HG02840 (cell line): ENCODE results near the gene NEK6.

ENCODE experiments used
- ATAC-seq: cut with Tn5 transposase; IDR thresholded peaks from one replicate; pipeline ENCODE4 v1.9.1; 2021; ENCODE audit warnings: mild to moderate bottlenecking, moderate library complexity, moderate number of reproducible peaks; ENCODE audit not compliant: unreplicated experiment, low FRiP score

Gene NEK6

DNA sequence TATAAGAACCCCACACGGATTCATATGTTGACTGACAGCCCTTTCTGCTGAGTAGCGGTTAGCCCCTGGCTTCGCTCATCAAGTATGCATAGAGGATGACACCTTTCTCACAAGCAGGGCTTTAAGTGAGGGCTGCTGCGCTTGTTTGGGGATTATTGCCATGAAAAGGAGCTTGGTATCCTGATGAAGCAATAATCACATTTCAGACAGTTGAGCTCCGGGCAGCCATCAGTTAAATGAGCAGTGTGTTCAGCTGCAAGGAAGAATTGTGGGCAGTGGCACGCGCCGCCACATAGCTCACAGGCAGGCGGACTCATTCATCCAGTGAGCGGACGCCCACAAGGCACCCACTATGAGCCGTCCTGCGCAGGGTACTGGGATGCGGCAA, 77.6 kb downstream of the NEK6 start:
- ATAC-seq = no peak

DNA sequence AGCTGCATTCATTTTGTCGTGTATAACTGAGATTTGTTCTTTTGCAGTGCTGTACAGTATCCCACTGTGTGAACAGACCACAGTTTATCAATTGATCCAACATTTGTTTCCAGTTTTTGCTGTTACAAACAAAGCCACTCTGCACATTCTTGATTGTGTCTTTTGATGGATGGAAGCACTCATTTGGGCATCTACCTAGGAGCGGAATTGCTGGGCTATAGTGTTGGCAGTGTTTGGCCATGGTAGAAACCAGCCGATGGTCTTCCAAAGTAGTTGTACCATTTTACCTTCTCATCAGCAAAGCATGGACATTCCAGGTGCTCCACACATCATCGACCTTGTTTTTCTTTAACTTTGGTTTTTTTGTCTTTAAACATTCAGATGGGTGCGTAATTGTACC, 79.8 kb downstream of the NEK6 start:
- ATAC-seq = no peak

DNA sequence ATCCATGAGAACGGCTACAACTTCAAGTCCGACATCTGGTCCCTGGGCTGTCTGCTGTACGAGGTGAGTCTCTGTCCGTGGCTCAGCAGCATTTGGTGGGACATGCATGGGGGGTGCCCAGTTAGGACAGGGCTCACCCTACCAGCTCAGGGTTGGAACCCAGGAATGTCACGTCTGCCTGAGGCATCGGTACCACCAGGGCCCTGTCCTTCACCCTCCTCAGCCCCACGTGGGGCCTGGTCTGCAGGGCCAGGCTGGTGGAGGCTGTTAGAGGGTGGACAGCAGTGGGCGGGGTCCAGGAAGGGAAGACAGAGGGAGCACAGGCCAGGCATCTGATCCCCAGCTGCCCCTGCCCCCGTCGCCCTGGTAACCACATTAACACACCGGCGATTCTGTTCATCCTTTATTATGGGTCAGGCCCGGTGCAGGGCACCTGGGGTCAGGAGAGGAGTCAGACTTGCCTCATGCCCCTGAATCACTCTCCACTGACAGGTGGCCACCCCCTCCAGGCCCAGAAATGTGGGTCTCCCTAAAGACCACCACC, 81.9 kb downstream of the NEK6 start:
- no peak for ATAC-seq

DNA sequence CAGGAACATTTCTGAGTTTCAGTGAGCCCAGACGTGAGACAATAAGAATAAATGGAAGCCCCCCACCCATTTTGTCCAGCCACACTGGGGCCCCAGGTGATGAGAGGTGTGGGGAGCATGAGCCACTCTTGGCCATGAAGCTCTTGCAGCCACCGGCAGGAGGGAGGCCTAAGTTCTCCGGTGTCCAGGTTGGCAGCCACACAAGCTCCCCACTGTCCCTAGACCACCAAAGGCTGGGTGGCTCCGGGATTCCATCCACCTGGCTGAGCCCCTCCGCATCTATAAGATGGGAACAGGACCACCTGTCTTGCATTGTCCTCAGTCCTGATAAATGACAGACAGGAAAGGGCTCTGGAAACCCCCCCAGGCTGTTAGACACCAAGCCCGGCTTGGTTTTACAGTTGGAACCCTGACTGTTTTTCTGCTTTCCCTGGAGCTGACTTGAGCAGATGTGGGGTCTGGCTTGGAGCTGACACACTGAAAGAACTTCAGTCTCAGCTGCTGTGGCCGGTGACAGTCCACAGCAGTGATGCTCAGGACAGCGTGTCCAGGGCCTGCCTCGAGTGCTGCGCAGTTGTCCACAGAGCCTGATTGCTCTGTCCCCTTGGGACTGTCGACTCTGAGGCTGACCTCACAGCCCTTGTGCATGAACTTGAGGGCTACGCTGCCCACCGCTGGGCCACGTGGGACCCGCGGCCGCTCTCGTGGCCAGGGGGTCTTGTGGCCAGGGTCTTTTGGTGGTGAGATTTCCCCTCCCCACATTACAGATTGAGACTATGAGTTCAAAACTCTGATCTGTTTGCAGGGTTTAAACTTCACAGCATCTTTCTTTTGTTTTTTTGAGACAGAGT, 82.7 kb downstream of the NEK6 start:
- ATAC-seq = no peak

DNA sequence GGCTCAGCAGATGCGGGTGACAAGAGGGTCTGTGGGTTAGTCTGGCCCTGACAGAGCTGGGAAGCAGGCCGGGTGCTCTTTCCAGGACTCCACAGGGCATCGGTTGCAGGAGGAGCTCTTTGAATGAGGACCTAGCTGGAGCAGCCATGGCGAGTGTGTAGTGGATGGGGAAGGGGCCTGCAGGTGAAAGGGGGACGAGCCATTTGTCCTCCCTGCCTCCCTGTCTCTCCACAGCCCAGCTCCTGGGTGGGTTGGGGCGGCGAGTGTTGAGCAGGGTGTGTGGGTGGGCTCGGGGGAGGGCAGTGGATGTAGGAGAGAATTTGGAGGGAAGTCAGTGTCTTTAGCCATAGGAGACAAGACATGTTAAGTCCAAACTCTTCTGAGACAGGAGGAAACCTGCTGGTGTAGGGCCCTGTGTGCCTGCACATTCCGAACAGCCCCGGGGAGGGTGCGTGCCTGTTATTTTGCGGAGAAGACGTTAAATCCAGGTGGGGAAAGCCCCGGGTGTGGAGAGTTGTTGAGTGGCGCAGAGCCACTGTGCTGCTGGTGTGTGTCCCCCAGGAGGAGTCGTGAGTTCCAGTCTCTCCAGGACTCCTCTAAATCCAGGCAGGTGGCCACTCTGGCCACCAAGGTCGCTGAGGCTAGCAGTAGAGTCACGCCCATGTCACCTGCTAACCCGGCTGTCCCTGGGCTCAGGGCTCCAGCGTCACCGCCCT, 83.9 kb downstream of the NEK6 start:
- no peak for ATAC-seq

DNA sequence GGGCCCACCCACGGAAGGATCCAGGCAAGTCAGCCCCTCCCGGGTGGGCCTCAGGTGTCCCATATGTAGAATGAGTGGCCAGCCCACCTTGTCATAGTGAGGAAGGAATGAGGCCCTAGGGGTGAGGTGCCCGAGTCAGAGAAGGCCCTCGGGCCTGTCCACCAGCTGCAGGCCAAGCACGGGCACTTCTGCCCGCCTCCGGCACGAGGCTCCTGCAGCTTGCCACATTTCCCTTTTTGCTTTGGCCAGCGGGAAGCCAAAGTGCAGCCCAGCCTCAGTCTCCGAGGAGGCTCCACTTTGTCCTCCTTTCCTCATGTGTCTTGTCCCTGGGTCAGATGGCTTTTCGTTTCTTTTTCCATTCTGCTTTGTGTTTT, 84.6 kb downstream of the NEK6 start:
- no peak for ATAC-seq

DNA sequence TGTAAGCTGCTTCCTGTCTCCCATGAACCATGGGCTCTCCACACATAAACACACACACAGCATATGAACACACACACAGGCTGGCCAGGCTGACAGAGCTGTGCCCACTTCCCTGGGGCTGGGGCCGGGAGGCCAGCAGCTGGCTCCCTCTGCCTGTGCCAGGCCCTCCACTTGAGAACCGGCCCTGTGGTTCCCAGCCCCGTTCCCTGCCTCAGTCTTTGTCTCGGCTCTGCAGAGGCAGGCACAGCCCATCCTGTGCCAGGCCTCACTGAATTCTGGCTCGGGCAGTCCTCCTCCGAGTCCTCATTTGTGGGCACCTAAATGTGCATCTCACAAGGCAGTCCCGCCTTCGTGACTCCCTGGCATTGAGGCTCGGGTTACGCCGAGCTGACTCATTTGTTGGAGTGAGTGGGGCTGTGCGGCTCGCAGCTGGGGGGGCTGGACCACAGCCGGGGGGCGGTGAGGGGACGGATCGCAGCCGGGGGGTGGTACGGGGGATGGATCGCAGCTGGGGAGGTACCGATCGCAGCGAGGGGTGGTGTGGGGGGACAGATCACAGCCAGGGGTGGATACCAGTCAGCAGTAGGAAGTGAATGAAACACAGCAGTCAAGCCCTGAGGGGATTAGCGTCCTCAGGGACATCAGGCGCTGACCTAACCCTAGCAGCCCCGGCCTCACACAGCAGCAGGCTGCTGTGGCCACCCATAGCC, 85.2 kb downstream of the NEK6 start:
- ATAC-seq = no peak

DNA sequence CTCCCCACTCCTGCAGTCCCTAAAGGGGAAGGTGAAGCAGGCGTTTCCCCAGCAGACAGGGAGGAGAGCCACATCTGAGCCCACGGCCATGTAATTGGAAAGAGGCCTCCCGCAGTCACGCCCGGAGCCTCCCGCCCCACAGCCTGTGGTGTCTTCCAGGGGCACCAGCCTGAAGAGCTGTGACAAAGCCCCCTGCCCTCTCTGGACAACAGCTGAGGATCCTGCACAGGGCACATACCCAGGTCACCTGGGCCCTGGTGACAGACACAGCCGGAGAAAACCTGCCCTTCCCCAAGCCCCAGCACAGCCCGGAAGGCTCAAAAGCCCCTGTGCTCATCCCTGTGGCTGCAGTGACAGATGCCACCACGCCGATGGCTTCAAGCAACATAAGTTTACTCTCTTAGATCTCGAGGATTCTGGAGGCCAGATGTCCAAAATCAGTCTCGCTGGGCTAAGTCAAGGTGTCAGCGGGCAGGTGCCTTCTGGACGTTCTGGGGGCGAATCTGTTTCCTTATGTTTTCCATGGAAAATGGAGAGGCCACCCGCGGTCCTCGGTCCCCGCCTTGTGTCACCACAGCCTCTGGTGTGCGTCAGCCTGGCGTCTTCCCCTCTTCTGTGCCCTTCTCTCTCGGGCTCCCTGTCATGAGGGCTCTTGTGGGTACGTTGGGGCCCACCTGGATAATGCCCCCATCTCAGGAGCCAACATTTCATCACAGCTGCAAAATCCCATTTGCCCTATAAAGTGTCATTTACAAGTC, 86.0 kb downstream of the NEK6 start:
- no peak for ATAC-seq

DNA sequence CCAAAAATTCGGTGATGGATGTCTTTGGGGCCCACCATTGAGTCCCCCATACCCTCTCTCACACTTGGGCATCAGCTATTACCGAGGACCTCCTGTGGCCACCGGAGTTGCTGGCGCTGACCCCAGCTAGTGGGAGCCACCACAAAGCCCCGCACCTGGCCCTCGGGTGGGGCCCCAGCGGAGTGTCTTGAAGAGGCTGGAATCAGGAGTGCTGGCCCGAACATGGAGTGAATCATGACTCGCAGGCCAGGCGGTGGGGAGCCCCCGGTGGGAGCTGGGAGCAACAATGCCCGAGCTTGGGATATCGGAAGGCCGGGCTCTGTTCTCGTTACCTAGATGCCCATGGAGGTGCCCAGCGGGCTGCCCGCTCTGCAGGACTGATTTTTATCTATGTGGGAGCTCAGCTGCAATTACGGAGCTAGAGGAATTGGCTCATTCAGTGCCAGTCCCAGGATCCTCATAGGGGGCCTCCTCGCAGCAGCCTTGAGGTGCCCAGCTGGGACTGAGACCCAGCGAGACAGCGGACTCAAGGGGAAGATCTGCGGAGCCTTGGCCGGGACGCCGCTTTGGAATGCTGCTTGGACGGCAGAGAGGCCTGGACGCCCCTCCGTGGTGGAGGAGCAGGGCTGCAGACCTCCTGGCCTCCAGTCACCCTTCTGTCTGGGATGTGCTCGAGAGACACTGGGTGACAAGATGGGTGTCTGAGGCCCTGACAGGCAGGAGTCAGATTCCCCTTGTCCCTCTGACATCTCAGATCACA, 86.7 kb downstream of the NEK6 start:
- no peak for ATAC-seq

DNA sequence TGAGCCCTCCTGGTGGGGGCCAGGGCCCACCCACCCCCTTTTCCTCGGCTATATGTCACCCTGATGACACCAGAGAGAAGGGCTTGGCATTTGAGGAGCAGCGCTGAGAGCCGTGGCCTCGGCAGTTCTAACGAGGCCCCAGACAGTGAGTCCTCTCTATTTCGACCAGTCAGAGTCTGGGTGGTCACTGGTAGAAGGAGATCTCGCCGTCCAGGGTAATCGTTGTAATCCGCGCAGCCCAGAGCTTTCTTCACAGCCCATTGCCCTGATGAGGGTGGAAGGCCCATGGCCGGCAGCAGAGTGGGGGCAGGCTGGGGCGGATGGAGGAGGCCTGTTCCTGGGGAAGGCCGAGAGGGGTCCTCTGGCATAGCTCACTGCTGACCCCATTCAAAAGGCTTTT, 87.3 kb downstream of the NEK6 start:
- no peak for ATAC-seq

DNA sequence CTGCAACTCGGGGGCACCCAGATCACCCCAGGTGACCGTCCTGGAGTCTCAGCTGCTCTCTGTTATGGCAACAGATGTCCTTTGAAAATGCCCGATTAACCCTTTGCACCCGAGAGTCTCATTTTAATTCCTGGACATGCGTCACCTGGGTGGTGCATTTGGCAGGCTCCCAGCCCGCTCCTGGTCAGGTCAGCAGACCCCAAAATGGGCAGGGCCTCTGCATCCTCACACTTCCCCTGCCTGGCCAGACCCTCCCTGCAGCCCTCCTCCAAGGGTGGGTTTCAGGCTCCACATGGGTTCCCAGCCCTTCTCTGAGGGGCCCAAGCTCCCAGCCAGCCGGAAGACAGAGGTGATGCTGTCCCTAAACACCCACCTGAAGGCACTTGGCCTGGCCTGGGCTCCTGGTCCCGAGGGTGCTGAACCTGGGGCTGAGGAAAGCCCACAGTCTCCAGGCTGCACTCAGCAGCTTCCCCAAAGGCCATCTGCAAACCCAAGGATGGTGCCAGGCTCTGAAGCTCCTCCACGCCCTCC, 88.1 kb downstream of the NEK6 start:
- no peak for ATAC-seq

DNA sequence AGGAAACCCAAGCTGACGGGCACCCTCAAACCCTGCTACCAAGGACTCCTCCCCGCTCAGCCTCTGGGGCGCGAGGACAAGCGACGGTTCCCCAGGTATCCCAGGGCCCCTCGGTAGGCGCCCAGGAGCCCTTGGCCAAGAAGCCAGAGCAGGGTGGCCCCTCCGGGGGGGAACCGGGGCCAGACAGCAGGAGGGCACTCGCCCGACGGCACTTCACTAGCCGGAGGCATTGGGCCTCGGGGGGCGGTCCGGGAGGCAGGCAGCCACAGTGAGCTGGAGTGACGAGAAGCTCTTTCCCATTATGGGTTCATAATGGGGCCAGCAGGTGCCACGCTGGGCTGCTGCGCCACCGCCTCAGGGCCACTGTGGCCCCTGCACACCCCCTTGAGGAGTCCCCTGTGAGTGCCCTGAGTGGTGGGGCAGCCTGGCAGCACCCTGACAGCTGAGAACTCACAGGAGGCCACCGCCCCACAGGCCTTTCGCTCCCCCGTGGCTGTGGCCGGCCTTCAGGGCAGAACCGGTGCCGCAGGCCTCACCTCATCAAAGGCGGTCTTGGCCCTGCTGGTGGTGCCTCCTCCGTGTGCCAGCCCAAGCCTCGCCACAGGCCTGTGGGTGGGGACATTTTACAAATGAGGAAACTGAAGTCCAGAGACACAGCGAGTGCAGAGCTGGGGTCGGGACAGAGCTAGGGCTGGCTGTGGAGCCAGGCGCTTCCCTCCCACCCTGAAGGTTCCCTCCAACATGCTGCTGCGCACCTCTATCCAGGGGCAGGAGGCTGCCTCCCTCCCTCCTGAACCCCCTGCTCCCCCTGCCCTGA, 88.8 kb downstream of the NEK6 start:
- ATAC-seq = no peak

DNA sequence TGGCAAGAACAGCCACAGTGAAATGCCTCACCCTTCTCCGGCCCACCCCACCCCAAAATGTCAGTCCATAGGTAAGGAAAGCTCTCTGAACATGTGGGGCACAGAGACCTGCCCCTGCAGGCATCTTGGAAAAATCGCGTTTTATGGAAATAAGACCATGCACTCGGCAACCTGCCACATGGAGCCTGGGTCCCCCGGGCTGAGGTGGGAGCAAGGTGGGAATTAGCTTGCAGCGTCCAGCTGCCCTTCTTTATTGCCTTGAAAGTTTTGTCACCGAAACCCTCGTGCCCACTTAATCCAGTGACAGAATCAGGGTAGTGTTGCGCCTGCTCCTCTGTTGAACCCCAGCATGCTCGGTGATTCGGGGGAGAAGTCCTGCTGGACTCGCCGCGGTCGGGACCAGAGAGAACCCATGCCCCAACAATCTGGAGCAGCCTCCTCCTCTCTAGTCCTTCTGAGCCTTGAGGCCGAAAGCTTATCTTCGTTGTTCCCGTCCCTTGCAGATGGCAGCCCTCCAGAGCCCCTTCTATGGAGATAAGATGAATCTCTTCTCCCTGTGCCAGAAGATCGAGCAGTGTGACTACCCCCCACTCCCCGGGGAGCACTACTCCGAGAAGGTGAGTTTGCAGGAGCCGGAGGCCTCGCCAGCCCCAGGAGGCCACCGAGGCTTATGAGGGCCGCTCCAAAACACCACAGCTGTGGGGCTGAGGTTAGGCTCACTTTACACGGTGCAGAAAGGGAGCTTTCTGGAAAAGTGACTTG, 89.6 kb downstream of the NEK6 start:
- no peak for ATAC-seq

DNA sequence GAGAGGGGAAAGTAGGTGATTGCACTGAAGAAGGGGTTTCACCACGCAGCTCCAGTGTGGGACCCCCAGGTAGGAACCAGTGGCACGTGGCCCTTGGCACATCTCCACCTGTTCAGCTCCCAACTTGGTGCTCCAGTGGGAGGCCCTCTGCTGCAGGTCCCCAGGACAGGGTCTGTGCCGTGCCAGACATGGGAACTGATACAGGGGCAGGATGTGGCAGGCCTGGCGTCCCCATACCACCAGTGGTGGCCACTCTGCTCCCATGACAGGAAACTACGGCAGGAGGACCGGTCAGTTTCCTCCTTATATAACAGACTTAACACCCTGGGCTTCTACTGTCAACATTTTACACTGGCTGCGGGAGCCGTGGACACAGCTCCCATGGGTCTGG, 90.2 kb downstream of the NEK6 start:
- no peak for ATAC-seq

DNA sequence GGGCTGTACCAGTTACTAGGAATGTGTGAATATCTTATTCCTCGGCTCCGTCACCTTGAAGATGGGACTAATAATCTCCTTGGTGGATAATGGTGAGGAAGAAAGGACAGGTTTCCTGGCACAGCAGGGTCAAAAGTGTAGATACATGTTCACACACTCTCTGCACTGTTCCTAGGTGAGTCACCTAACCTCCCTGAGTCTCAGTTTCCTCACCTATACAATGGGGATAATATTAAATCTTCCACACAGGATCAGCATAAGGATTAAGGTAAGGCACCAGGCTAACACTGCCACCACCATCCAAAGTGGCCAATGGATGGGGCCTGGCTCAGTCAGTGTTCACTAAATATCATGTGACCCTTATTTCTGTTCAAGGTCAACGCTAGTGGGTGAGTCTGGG, 90.6 kb downstream of the NEK6 start:
- no peak for ATAC-seq

DNA sequence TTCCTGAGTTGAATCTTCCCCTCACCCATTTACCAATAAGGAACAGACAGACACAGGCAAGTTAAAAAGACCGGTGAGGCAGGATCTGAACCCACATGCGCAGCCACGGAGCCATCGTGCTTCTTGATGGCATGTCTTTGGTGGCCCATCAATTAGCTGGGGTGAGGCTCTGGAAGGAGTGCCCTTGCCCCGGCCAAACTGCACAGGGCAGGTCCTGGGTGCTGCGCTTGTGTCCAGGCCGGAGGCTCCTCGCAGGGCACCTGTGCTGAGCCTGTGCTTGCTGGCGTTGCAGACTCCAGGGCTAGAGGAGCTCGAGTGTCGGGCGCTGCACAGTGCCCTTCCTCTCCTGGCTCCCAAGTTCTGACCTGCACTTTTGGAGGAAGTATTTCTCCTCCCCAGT, 91.1 kb downstream of the NEK6 start:
- ATAC-seq = no peak

DNA sequence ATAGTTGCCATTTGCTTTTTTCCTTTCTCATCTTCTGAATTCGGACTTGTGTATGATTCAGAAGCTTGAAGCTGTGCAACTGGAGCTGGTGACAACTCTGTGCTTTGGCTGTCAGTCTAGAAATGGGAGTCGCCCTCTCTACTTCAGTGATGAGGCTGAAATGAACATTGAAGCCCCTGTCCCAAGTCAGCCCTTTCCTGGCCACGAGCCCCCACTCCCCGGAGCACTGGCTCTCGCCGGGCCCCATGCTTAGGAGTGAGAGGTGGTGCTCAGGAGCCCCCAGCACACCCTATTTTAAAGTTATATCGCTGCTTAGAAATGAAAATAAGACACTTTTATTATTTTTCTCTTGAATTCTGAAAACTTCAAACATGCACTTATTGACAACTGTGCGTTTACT, 91.5 kb downstream of the NEK6 start:
- ATAC-seq = no peak
